MM.1S (cell line): ENCODE results near the gene CHSY3.

Source experiments
- DNase-seq: peaks from one replicate; pipeline ENCODE4 v3.0.0-alpha.2; 2015
- H2AFZ ChIP-seq: fragments of 300-600 bp; sonication (generic); 2 replicates; pipeline ENCODE4 v1.6.0; 2016; ENCODE audit warnings: antibody characterized with exemption, low read length
- H3F3A ChIP-seq: fragments of 300-600 bp; sonication (generic); 2 replicates; pipeline ENCODE4 v1.6.1; 2016; ENCODE audit warnings: mild to moderate bottlenecking, antibody characterized with exemption, low read length, moderate library complexity, mixed read lengths; ENCODE audit not compliant: insufficient read depth
- H3K27ac ChIP-seq: fragments of 300-600 bp; sonication (generic); 2 replicates; pipeline ENCODE4 v1.5.1; 2016; ENCODE audit warnings: mild to moderate bottlenecking, low read length
- H3K27me3 ChIP-seq: fragments of 300-600 bp; sonication (generic); replicated peaks from 2 replicates; pipeline ENCODE4 v1.6.0; 2016; ENCODE audit warnings: low read length; ENCODE audit not compliant: insufficient read depth
- H3K36me3 ChIP-seq: fragments of 300-600 bp; sonication (generic); replicated peaks from 2 replicates; pipeline ENCODE4 v1.6.1; 2016; ENCODE audit warnings: mild to moderate bottlenecking, low read length, mixed read lengths; ENCODE audit not compliant: insufficient read depth
- H3K4me1 ChIP-seq: fragments of 300-600 bp; sonication (generic); 2 replicates; pipeline ENCODE4 v1.6.1; 2016; ENCODE audit warnings: low read length, mixed read lengths
- H3K4me2 ChIP-seq: fragments of 300-600 bp; sonication (generic); 2 replicates; pipeline ENCODE4 v1.6.0; 2016; ENCODE audit warnings: low read depth, low read length
- H3K4me3 ChIP-seq: fragments of 300-600 bp; sonication (generic); 2 replicates; pipeline ENCODE4 v1.5.1; 2016; ENCODE audit warnings: low read length, mixed read lengths
- H3K79me2 ChIP-seq: fragments of 300-600 bp; sonication (generic); 2 replicates; pipeline ENCODE4 v1.6.1; 2016; ENCODE audit warnings: mixed run types, low read length, mixed read lengths
- H3K9ac ChIP-seq: fragments of 300-600 bp; sonication (generic); 2 replicates; pipeline ENCODE4 v1.6.1; 2016; ENCODE audit warnings: low read length, mixed read lengths
- H3K9me2 ChIP-seq: fragments of 300-600 bp; sonication (generic); replicated peaks from 2 replicates; pipeline ENCODE4 v1.6.1; 2016; ENCODE audit warnings: mild to moderate bottlenecking, low read length, mixed read lengths; ENCODE audit not compliant: insufficient read depth
- H3K9me3 ChIP-seq: fragments of 300-600 bp; sonication (generic); replicated peaks from 2 replicates; pipeline ENCODE4 v1.6.1; 2016; ENCODE audit warnings: mild to moderate bottlenecking, low read length, mixed read lengths; ENCODE audit not compliant: insufficient read depth
- H4K20me1 ChIP-seq: fragments of 300-600 bp; sonication (generic); 2 replicates; pipeline ENCODE4 v1.6.1; 2016; ENCODE audit warnings: mild to moderate bottlenecking, low read length, moderate library complexity, mixed read lengths; ENCODE audit not compliant: insufficient read depth
- EZH2 ChIP-seq: fragments of 300-600 bp; sonication (generic); optimal IDR thresholded peaks from 2 replicates; pipeline ENCODE3; 2017; ENCODE audit warnings: low read depth, mild to moderate bottlenecking, antibody characterized with exemption, low read length, mixed read lengths
- EZH2phosphoT487 ChIP-seq: fragments of 300-600 bp; sonication (generic); IDR thresholded peaks from 2 replicates; pipeline ENCODE4 v1.6.1; 2018; ENCODE audit warnings: antibody characterized with exemption, low read length
- TF ChIP-seq, protein P1 (sequence below): fragments of 300-600 bp; sonication (generic); IDR thresholded peaks from 2 replicates; pipeline ENCODE4 v1.5.1; 2016; ENCODE audit warnings: antibody characterized with exemption, low read length, mixed read lengths

The CHSY3 gene

DNA sequence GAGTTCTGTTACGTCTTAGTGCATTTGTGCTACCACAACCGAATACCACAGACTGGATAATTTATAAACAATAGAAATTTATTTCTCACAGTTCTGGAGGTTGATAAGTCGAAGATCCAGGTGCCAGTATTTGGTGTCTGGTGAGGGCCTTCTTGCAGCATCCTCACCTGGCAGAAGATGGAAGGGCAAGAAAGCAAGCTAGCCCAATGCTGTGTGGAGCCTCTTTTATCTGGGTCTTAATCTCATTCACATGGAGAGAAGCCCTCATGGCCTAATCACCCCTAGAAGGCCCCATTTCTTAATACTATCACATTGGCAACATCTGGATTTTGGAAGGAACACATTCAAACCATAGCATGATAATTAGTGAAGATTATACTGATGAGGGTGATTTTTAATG is 159.3 kb downstream of the CHSY3 start:
- Histone ChIP-seq H3K9me3 (no peaks in the 10 kb centered on the region), H3K27ac (no peak overlapping the region), H3K36me3 (no peaks in the 10 kb centered on the region), H3K4me2 (no peak overlapping the region), H3K4me1 (no peaks in the 10 kb centered on the region), H3K9me2 (no peaks in the 10 kb centered on the region), H3K4me3 (no peak overlapping the region), H2AFZ (no peak overlapping the region), H3F3A (no peaks in the 10 kb centered on the region), H3K79me2 (no peaks in the 10 kb centered on the region), H3K9ac (no peak overlapping the region), H4K20me1 (no peaks in the 10 kb centered on the region), H3K27me3 (no peaks in the 10 kb centered on the region)
- DNase-seq, result no peak
- TF ChIP-seq EZH2 (no peak), EZH2phosphoT487 (no peak)
- TF ChIP-seq, protein P1, sequence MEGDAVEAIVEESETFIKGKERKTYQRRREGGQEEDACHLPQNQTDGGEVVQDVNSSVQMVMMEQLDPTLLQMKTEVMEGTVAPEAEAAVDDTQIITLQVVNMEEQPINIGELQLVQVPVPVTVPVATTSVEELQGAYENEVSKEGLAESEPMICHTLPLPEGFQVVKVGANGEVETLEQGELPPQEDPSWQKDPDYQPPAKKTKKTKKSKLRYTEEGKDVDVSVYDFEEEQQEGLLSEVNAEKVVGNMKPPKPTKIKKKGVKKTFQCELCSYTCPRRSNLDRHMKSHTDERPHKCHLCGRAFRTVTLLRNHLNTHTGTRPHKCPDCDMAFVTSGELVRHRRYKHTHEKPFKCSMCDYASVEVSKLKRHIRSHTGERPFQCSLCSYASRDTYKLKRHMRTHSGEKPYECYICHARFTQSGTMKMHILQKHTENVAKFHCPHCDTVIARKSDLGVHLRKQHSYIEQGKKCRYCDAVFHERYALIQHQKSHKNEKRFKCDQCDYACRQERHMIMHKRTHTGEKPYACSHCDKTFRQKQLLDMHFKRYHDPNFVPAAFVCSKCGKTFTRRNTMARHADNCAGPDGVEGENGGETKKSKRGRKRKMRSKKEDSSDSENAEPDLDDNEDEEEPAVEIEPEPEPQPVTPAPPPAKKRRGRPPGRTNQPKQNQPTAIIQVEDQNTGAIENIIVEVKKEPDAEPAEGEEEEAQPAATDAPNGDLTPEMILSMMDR, result no peak

DNA sequence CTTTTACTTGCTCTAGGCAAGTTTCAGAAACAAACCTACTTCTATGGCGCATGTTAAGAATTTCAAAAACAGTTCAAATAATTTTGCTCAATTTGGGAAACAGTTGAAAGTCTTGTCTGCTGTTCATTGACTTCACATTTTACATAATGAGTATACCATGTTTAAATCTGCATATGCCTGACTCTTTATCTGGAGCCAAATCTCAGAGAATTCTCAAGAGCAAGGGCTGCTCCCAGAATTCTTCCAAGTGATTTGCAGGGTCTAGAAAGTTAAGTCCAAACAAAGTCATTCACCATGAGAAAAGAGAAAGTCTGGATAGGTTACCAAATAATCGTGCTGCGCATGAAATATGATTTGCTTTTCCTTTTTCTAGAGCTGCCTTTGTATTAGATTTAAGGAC is 160.2 kb downstream of the CHSY3 start:
- Histone ChIP-seq H3K9me2 (no peaks in the 10 kb centered on the region), H3K27me3 (no peaks in the 10 kb centered on the region), H3K79me2 (no peaks in the 10 kb centered on the region), H2AFZ (no peak overlapping the region), H3K9ac (no peak overlapping the region), H3K27ac (no peak overlapping the region), H3F3A (no peaks in the 10 kb centered on the region), H3K9me3 (no peaks in the 10 kb centered on the region), H3K4me1 (no peaks in the 10 kb centered on the region), H4K20me1 (no peaks in the 10 kb centered on the region), H3K4me2 (no peak overlapping the region), H3K36me3 (no peaks in the 10 kb centered on the region), H3K4me3 (no peak overlapping the region)
- TF ChIP-seq EZH2, result no peak
- TF ChIP-seq EZH2phosphoT487, result no peak
- TF ChIP-seq, protein P1, result no peak
- DNase-seq, result no peak

DNA sequence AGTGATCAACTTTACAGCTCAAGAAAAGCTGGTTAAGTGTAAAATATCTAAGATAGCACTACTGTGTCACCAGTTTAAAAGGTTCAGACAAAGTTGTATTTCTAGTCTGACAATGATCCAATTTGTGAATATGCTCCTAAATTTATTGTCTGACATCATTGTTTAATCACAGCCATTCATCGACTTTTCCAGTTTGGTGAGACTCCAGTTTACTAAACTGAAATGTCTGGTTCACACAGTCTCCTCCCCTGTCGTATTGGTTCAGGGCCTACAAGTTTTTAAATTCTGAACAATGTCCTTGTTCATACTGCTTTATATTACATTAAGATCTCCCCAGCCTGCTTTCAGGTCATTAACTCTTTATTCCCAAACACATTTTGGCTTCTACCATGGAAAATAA is 161.4 kb downstream of the CHSY3 start:
- Histone ChIP-seq H3K4me3 (no peak overlapping the region), H3K4me2 (no peak overlapping the region), H3K79me2 (no peaks in the 10 kb centered on the region), H3K9me3 (no peaks in the 10 kb centered on the region), H3K36me3 (no peaks in the 10 kb centered on the region), H2AFZ (no peak overlapping the region), H3K4me1 (no peaks in the 10 kb centered on the region), H4K20me1 (no peaks in the 10 kb centered on the region), H3K27me3 (no peaks in the 10 kb centered on the region), H3K27ac (no peak overlapping the region), H3K9me2 (no peaks in the 10 kb centered on the region), H3K9ac (no peak overlapping the region), H3F3A (no peaks in the 10 kb centered on the region)
- no peak for DNase-seq
- TF ChIP-seq, protein P1, result no peak
- TF ChIP-seq EZH2phosphoT487, result no peak
- no peak for TF ChIP-seq EZH2

DNA sequence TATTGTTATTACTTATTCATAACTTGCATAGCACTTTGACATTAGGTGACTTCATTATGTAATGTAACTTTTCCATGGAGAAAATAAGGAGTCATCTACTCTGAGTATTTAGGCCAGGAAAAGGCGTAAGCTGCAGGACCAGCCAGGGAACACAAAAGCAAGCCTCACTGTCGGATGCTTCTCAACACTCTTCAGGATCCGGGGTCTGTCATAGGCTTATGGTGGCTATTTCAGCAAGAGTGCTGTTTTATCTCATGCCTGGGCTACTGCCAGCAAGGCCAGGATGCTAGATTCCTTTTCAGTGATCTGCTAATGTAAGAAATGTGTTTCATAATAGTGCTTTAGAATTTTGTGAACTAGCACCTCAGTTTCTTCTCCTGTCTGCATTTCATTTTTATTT is 162.4 kb downstream of the CHSY3 start:
- DNase-seq, result no peak
- H3K9me3 ChIP-seq, result no peaks in the 10 kb centered on the region
- H3K4me3 ChIP-seq, result no peak overlapping the region
- H3K27me3 ChIP-seq, result no peaks in the 10 kb centered on the region
- H4K20me1 ChIP-seq, result no peaks in the 10 kb centered on the region
- no peak overlapping the region for H3K9ac ChIP-seq
- no peaks in the 10 kb centered on the region for H3F3A ChIP-seq
- H3K27ac ChIP-seq, result no peak overlapping the region
- no peaks in the 10 kb centered on the region for H3K79me2 ChIP-seq
- no peak overlapping the region for H3K4me2 ChIP-seq
- no peaks in the 10 kb centered on the region for H3K4me1 ChIP-seq
- no peaks in the 10 kb centered on the region for H3K9me2 ChIP-seq
- TF ChIP-seq EZH2phosphoT487 (no peak), EZH2 (no peak)
- TF ChIP-seq, protein P1, result no peak
- no peak overlapping the region for H2AFZ ChIP-seq
- no peaks in the 10 kb centered on the region for H3K36me3 ChIP-seq
